Kidney epithelial cell (primary cell): ENCODE results near the gene CDK9. TPM values are rescaled to one million over a fixed set of nuclear protein-coding genes. Genes with fewer than 3 reads are reported as not detected.

ENCODE experiments used
- DNase-seq: peaks from one replicate; pipeline ENCODE4 v3.0.0-alpha.2; 2010; ENCODE audit warnings: low read depth
- H3K27me3 ChIP-seq: 2 replicates; pipeline ENCODE4 v1.6.0; 2011; ENCODE audit warnings: low read length; ENCODE audit not compliant: control insufficient read depth, insufficient read depth
- H3K36me3 ChIP-seq: 2 replicates; pipeline ENCODE4 v1.5.1; 2011; ENCODE audit warnings: low read length; ENCODE audit not compliant: control insufficient read depth, insufficient read depth
- H3K4me3 ChIP-seq: 2 replicates; pipeline ENCODE4 v1.5.1; 2011; ENCODE audit warnings: low read depth, mild to moderate bottlenecking, control low read depth, low read length
- total RNA-seq: library from RNA; depleted of rRNA; stranded (reverse); fragments of >200 nt; gene quantifications from 2 replicates; pipeline ENCODE4 v1.2.3, GENCODE V29; 2015
- TF ChIP-seq, protein P1 (sequence below): IDR thresholded peaks from 2 replicates; pipeline ENCODE4 v1.5.1; 2011; ENCODE audit warnings: mild to moderate bottlenecking, moderate library complexity, low read length, control low read depth, inconsistent platforms; ENCODE audit not compliant: insufficient read depth, poor library complexity, severe bottlenecking

Gene CDK9
- total RNA-seq, 1 donor from 2014 or later = 47.3 TPM

DNA sequence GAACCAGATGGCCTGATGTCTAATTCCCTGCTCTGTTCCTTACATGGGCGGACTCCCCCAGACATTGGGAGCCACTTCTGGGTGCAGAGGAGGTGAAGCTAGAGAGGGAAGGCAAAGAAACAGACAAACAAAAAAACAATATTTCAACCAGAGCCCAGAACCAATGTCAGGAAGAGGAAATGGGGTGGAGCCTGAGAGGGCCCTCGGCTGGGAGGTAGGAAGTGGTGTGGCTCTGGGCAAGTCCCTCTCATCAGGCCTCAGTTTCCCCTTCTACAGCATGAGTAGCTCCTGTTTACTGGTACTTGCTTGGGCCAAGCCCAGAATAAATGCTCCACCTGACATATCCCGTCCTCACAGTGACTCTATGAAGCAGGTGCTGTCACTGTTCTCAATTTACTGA lies 18.4 kb upstream of the CDK9 start:
- TF ChIP-seq, protein P1, sequence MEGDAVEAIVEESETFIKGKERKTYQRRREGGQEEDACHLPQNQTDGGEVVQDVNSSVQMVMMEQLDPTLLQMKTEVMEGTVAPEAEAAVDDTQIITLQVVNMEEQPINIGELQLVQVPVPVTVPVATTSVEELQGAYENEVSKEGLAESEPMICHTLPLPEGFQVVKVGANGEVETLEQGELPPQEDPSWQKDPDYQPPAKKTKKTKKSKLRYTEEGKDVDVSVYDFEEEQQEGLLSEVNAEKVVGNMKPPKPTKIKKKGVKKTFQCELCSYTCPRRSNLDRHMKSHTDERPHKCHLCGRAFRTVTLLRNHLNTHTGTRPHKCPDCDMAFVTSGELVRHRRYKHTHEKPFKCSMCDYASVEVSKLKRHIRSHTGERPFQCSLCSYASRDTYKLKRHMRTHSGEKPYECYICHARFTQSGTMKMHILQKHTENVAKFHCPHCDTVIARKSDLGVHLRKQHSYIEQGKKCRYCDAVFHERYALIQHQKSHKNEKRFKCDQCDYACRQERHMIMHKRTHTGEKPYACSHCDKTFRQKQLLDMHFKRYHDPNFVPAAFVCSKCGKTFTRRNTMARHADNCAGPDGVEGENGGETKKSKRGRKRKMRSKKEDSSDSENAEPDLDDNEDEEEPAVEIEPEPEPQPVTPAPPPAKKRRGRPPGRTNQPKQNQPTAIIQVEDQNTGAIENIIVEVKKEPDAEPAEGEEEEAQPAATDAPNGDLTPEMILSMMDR = no peak
- no peak for DNase-seq
- Histone ChIP-seq H3K27me3 (peaks cover 12% of the 10 kb centered on the region), H3K36me3 (no peaks in the 10 kb centered on the region), H3K4me3 (no peak overlapping the region)

DNA sequence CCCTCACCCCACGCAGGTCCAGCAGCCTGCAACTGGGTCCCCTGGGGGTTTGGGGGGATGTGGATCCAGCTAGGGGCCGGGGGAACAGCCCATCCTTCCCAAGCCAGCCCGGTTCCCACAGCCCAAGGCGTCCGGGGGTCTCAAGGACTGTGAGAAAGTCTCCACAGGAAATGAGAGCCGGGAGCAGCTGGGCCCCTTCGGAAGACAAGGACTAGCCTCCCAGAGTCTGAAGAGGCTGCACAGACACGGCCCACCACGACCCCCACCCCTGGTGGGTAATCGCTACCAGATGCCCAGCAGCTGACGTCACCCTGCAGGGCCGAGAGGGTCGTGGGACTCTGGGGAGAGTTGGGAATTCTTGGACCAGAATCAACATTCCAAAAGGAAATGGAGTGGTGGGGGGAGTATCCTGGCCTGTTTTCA lies 17.9 kb upstream of the CDK9 start:
- TF ChIP-seq, protein P1 = no peak
- no peak for DNase-seq
- no peak overlapping the region for H3K4me3 ChIP-seq

DNA sequence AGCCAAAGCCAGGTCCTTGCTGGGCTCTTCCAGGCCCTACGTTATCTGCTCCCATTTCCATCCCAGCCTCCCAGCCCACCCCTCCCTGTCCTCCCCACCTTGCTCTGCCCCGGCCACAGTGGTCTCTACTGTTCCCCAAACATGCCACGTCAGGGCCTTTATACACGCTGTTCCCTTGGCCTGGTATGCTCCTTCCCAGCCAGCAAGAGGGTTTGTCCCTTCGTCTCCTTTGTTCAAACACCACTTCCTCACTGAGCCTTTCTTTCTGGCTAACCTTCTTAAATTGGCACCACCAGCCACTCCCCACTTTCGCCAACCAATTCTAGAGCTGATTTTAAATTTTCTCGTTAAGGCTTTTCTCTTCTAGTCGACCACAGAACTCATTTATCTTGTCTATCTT lies 17.1 kb upstream of the CDK9 start:
- no peak for DNase-seq
- TF ChIP-seq, protein P1 = no peak
- Histone ChIP-seq H3K36me3 (no peaks in the 10 kb centered on the region), H3K4me3 (no peak overlapping the region), H3K27me3 (peaks cover 9% of the 10 kb centered on the region)

More for the DNA sequence above, 17.9 kb upstream of the CDK9 start:
- Histone ChIP-seq H3K27me3 (peaks cover 9% of the 10 kb centered on the region), H3K36me3 (no peaks in the 10 kb centered on the region)

DNA sequence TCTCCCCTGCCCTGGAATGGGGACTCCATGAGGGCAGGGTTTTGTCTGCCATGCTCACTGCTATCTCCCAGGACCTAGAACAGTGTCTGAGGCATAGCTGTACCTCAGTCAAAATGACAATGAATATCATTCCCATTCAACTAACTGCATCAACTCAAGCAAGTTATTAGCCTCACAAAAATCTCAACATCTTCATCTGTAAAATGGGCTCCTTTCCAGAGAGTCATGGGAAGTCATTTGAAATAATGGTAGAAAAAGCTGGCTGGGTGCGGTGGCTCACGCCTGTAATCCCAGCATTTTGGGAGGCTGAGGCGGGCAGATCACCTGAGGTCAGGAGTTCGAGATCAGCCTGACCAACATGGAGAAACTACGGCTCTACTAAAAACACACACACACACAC lies 16.7 kb upstream of the CDK9 start:
- no peak for DNase-seq
- peaks cover 10% of the 10 kb centered on the region for H3K27me3 ChIP-seq
- no peak overlapping the region for H3K4me3 ChIP-seq
- TF ChIP-seq, protein P1 = no peak
- no peaks in the 10 kb centered on the region for H3K36me3 ChIP-seq

DNA sequence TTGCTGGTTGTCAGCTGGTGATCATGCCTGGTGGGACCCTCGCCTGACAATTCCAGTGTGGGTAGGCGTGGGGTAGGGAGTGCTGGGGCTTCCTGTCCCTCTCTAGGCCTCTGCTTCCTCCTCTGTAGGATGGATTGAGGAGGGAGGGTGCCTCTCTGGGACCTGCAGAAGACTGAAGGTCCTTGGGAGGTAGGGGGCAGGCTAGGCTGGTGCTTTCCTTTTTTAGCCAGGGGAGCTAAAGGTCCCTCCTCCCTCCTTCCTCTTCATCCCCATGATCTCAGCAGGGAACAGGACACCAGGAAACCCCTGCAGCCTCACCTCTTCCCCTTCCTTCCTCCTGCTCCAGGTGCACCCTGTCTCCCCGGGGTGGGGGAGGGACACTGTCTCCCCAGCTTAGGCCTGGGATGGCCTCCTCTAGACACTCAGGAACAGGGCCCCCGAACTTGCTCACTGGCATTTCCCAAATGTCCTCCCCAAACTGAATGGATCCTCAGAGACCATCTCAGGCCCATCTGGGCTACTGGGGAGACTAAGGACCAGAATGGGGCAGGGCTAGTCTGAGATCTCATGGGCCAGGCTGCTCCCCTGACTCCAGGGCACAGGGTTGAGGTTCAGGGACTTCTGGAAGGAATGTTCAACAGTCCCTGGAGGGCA lies 15.8 kb upstream of the CDK9 start:
- no peaks in the 10 kb centered on the region for H3K36me3 ChIP-seq
- H3K4me3 ChIP-seq = no peak overlapping the region
- TF ChIP-seq, protein P1 = no peak
- no peak for DNase-seq
- H3K27me3 ChIP-seq = peaks cover 10% of the 10 kb centered on the region

DNA sequence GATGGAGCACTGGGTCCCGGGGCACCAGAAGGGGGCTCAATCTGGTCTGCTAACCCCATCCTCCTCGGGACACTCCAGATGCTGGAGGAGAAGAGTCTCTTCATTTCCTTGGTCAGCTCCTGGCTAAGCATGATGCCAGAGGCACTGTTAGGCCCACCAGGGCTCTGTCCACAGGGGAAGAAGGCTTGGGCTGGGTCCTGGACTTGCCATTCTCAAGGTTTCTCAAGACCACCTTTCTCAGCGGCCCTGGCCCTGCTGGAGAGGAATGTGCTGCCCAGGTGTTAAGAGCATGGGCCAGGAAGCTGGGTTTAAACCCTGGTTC lies 15.3 kb upstream of the CDK9 start:
- Histone ChIP-seq H3K27me3 (peaks cover 10% of the 10 kb centered on the region), H3K4me3 (no peak overlapping the region), H3K36me3 (no peaks in the 10 kb centered on the region)
- DNase-seq = no peak
- TF ChIP-seq, protein P1 = no peak
